GM21825 (cell line): Measurements from ENCODE around the gene PPP1R14C.

Source experiments
- ATAC-seq: cut with Tn5 transposase; IDR thresholded peaks from one replicate; pipeline ENCODE4 v1.9.1; 2021; ENCODE audit warnings: mild to moderate bottlenecking, moderate library complexity; ENCODE audit not compliant: unreplicated experiment

PPP1R14C gene

DNA sequence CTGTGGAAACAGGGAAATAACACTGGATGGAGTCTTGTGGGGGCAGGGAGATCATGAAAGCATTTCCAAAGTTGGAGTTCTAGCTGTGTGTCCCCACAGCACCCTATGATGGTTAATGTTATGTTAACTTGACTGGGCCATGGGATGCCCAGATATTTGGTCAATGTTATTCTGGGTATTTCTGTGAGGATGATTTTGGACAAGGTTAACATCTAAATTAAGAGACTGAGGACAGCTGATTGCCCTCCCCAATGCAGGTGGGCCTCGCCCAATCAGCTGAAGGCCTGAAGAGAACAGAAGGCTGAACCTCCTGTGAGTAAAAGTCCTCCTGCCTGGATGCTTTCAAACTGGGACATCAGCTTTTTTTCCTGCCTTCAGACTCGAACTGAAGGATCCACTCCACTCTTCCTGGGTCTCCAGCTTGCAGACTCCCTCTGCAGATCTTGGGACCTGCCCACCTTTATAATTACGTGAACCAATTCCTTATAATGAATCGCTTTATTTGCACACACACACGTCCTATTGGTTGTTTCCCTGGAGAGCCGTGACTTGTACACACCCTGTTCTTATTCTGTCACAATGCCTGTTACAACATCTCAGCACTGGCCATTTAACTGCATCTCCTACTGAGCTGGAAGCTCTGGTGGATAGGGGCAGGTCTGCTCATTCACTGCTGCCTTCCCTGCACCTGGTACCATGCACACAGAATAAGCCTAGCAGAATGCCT lies 126.4 kb downstream of the PPP1R14C start:
- ATAC-seq: no peak

DNA sequence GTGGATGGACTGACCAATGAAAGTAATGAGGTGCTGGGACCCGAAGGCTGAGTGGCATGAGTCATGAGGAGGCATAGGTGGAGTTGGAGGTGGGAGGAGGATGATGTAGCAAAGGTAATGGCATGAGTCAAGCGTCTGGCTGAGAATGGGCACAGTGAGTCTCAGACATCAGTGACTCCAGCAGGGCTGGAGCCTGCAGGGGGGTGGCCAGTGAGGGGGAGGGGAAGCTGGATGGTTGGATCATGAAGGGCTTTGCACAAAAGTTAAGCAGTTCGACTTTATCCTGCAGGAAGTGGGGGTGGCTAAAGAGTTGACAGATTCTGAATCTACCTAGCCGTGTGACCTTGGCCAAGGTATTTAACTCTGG lies 127.0 kb downstream of the PPP1R14C start:
- ATAC-seq: no peak

DNA sequence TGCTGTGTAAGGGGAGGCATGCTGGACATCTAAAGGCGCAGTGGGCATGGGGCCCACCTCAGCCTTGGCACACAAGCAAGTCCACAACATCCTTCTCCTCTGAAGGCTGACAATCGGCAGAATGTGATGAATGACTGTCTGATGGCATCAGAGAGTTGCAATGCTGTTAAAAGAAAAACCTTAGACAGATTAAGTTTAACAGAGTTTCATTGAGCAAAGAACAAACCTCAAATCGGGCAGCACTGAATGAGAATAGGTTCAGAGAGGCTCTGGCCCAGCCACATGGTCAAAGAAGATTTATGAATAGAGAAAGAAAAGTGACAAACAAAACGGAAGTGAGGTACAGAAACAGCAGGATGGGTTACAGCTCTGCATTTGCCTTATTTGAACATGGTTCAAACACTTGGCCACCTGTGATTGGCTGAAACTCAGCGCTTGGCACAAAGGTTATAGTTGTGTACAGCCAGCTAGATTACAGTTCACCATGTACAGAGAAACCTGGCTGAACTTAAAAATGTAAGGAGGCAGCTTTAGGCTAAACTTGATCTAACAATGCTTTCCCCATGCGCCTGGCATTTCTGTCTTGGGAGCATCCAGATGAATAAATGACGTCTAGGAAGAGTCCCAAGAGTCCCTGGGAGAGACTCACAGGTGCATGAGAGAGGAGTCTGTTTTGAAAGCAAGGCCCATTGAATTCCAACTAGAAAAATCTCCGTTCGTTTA lies 127.6 kb downstream of the PPP1R14C start:
- ATAC-seq: no peak

DNA sequence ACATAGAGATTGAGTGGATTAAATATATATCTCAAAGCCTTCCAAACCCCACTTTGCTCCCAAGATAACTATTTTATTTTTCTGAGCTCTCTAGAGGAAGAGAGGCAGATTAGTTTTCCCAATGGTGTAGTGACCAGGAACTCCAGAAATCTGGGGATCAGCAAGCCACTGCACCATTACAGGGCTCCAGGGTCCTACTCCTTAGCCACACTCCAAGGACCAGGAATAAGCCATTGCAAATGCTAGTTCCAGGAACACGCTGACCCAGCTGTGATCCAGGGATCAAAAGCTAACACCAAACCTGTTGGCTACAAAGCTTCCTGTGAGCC lies 128.3 kb downstream of the PPP1R14C start:
- ATAC-seq: no peak

DNA sequence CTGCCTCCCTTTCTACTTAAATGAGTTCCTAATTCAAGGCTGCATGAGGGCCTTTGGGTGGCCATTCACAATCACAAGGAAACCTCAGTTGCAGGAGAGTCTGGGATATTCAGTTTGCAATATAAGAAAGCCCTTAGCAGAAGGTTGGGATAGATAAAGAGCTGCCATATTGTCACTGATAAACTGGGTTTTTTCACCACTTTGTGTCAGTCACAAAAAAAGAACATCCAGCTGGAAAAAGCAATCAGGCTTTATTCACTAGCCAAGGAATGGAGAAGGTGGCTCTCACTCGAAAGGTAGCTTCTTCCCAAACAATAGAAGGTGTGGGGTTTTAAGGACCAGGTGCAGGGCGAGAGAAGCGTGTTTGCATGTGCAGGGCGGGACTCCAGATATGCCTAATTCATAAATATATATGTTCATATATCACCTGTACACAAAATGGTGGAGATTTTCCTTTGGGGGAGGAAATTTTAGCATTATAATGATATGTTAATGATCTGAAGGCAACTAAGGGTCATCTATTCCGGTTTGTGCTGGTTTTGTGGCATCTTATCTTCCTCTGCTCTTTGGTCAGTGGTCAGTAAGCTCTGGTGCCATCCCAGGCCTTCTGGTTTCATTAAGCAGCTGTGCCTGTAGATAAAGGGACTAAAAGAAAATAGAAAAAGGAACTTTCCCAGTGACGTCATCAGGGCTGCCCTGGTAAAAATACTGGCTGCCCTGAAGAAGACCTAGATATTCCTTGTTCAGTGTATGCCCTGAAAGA lies 128.8 kb downstream of the PPP1R14C start:
- ATAC-seq: no peak

DNA sequence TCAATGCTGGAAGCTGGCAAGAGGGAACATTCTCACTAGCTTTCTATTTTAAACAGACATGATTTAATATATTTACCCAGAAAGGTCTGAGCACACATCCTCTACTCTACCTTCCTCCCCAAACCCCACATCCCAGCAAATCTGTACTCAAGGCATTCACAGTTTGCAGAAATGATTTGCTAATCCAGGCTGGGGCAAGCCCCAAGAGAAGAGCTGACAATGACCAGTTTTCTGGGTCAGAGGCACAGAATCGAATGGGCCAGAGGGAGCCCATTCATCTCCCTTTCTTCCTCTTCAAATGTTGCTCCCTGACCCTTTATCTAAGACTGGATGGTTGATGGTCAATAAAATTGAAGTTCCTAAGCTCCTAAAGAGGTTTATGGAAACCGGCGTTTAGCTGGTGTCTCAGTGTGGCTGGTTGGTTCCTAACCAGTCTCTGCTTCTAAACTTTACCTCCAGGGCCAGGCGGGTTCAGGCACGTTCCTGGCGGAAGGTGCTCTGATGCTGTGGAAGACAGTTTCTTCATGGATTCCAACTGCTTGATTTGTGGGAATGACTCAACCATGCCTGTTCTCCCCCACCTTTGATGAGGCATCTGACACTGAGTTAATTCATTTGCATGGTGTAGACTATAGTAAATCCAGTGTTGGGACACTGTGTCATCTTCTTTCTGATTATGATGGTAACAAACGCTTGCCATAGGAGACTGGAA lies 129.6 kb downstream of the PPP1R14C start:
- no peak for ATAC-seq

DNA sequence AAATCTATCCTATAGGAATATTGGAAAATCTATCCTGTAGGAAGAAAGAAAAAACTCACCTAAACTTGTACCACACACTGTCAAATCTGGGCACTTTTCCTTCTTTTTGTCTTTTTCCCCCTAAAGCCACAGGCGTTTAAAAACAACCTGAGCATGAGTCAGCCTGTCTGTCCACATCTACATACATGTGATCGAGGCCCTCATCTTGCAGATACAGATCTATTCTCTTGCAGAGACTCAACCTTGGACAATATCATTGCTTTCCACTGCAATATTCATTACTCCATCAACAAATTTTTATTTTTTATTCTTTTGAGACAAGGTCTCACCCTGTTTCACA lies 130.1 kb downstream of the PPP1R14C start:
- ATAC-seq: no peak

DNA sequence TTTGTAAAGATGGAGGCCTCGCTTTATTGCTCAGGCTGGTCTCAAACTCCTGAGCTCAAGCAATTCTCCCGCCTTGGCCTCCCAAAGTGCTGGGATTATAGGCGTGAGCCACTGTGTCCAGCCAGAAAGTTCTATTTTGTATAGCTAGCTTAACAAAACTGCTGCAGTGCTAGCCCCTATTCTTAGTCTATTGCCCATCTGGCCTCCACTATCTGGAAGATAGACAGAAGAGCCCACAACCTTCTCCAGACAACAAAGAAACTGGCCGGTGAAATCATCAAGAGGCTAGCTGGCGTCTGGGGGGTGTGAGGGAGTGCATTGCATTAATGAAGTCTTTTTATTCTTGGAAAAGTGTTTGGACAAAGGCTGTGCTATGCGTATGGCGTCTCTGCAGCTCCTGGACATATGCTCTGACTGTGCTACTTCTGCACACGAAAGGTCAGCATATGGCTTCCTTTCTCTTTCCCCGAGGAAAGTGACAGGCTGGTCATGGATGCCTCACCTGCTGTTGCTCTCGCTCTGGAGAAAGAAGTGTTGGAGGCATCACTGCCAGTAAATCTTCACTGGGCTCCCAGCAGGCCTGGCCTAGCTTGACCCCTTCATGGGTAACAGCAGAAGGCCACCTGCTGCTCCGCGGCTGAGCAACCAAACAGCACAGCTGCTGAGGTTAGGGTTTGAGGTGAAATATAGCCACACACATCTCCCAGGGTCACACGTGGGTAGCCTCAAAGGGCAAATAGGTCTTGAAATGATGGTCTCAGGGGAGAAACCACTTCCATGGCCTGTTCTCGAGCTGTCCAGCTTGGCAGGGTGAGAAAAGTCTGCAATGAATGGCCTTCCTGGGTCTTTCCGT lies 130.8 kb downstream of the PPP1R14C start:
- no peak for ATAC-seq

DNA sequence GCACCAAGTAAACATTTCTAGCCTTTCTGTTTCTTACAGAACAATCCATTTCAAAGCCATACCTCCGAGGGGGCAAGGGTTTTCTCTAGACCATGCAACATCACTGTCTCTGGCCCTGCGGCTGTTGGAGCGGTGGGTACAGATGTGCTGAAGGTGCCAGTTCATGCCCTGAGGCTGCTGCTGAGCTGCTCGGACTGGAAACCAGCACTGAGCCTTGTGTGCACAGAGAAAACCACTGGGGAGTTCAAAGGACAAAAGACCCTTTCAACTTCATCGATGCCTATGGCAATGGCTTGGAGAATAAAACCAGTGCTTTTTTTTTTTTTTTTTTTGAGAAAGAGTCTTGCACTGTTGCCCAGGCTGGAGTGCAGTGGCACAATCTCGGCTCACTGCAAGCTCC lies 132.6 kb downstream of the PPP1R14C start:
- ATAC-seq: no peak

DNA sequence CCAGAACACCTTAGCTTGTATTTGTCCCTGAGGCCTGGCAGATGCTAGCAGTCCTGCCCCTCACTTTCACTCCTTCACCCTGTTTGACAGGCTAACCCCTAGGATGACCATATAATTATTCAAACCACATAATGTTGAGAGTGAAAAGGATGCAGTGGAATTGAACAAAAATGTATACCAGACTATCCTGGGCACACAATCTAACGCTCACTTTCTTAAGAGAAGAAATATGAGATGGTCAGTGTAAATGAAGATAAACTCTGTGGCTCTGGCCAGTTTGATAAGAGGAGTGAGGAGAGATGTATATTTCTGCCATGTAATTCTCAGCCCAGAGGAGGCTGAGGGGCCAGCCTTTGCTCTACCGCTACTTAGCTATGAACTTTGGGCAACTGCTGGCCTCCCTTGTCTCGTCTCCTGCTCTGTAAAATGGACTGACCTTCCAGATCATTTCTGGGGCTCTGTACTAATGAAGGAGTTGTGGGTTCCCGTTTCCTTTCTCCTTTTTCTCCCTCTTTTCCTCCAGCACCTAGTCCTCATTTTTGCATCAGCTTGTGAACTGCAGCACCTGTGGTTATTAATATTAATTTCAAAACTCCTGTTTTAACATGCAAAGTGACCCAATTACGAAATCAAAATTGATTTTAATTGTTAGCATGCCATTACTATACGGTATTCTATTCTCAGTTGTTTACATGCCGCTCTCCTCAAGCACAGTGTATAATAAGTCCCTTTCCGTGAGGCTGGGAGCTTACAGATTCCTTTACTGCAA lies 133.5 kb downstream of the PPP1R14C start:
- ATAC-seq: no peak

DNA sequence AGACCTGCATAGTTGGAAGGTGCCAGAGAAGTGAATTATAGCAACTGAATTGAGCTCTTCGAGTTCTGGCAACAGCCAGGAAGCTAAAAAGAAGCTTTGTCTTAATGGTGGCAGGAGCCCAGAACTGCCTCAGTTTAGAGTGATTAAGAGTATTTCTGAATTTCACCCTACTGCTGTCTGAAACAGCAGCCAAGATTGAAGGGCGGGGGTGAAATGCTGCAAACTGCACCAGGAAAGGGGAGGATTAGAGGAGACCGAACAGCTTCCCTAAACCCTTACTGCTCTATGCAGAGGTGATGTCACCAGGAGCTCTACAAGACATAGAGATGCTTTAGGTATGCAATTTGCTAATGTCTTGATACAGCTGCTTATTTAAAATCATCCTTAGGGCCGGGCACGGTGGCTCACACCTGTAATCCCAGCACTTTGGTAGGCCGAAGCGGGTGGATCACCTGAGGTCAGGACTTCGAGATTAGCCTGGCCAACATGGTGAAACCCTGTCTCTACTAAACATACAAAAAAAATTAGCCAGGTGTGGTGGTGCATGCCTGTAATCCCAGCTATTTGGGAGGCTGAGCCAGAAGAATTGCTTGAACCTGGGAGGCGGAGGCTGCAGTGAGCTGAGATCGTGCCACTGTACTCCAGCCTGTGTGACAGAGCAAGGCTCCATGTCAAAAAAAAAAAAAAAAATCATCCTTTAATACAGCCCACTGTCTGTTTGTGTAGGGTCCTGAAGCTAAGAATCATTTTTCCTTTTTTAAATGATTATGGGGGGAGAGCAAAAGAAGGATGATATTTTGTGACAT lies 134.3 kb downstream of the PPP1R14C start:
- ATAC-seq: no peak

DNA sequence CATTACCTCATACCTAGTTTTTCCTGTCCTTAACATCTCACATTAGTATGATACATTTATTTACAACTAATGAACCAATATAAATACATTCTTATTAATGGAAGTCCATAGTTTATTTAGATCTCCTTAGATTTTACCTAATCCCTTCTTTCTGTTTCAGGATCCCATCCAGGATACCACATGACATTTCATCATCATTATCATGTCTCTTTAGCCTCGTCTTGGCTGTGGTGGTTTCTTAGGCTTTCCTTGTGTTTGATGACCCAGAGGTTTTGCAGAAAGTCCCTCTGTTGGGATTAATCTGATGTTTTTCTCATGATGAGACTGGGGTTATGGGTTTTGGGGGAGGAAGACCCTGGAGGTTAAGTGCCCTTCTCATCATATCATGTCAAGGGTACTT lies 136.7 kb downstream of the PPP1R14C start:
- no peak for ATAC-seq

DNA sequence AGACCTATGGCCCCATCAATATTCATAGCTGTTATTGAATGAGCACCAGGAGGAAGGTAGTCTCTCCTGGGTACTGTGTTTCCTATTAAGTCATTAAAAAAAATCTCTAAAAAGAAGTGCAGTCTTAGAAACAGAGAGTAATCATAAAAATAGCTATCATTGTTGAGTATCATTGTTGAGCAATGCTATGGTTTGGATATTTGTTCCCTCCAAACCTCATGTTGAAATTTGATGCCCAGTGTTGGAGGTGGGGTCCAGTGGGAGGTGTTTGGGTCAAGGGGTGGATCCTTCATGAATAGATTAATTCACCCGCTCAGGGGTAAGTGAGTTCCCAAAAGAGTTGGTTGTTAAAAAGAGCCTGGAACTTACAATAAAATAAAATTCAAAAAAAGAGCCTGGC lies 137.9 kb downstream of the PPP1R14C start:
- ATAC-seq: no peak

DNA sequence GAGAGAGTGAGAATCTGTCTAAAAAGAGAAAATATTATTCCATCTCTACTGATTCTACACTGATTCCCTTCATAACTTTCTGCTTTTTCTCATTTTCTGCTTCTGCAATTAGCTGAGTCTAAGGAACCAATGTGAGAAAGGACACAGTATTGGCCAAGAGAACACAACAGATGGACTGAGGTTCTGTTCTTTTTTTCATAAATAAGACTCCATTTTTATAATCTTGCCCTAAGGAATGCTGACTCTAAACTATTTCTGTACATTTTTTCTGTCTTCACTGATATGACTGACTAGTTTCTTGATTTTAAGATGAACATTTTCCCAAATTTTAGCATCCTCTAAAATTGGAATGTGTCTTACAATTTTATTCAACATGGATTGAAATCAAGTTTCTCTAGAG lies 138.9 kb downstream of the PPP1R14C start:
- ATAC-seq: no peak

DNA sequence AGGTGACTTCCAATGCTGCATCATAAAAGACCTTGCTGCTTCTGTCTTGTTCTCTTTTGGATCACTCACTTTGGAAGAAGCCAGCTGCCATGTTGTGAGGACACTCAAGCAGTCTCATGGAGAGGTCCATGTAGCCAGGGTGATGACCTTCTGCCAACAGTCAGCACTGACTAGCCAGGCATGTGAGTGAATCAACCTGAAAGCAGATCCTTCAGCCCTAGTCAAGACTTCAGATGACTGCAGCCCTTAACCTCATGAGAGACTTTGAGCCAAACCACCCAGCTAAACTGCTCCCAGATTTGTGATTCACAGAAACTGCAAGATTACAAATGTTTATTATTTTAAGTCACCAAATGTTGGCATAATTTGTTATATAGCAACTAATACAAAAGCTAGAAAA lies 140.0 kb downstream of the PPP1R14C start:
- no peak for ATAC-seq

DNA sequence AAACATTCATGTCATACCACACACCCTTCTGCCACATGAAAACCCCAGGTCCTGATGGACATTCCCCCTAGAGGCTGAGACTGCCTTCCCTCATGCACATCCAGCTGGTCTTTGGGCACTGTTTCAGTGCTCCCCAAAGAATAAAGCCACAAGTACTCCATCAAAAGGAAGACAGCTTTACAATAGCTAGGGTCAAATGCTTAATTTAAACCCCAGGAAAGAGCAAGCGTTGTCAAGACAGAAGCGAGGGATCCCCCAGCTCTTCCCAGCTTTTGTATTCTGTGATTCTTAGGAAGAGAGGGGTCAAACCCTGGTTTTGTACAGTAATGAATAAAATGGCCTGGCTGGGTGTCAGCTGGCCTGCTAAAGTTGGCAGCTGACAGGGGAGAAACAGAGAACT lies 143.6 kb downstream of the PPP1R14C start:
- no peak for ATAC-seq

DNA sequence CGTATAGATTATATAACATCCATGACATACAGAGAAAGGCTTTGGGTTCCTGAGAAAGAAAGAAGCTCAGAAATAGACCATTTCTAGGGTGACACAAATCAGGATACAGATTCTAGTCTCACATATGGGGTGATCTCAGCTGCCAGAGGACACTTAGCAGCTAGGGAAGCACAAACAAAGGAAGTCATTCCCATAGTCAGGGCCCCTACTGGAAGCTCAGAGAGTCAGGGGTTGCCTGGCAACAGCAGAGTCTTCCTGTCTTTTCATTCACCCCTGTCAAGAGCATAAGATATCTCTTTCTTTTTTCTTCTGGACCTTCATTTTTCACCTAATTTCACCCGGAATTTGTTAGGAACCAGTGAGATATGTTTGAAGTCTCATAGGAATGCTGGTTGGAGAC lies 144.1 kb downstream of the PPP1R14C start:
- no peak for ATAC-seq

DNA sequence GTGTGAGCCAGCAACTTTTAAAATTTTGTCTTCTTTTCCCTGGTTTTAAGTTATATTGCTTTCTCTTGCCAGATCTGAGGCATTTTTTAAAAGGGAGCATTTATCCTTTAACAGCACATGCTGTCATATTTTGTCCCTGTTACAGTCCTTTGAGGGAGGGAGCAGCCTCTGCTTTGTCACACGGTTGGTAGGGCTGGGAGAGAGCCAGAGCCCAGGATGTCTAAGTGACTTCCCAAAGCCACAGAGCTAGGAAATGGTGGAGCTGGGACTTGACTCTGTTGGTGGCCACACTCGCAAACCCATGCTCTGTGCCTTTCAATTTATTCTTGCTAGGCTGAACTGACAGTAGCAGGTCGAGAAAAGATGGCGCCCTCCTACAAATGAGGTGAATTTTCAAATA lies 145.6 kb downstream of the PPP1R14C start:
- ATAC-seq: no peak

DNA sequence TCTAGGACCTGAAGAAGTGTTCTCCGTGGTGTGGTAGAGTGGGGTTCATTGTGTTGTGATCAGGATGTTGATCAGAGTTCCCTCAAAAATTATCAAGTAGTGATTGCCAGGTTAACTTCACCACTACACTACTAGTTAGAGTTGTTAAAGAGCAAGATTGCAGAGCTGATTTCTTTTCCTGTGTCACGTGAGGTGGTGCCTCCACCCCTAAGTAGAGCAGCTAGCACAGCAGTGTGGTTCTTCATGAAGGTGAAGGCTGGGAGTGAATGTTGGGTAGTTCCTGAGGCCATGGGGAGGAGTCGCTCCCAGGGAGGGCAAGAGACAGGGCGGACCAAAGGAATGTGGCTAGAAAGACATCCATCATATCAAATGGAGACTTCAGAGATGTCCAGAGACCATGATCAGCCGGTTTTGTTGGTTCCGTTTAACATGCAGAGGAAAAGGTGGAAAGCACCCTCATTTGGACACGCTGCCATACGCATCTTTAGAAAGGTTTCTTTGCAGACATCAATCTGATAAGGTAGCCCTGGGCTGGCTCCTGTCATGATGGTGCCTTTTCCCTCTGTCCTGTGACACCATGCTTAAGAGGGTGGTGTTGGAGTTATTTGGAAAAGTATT lies 146.7 kb downstream of the PPP1R14C start:
- no peak for ATAC-seq
